HG03108 (cell line): ENCODE results near the gene MRPL58.
"Not testable (repeated sequence)": the region's sequence is repeated elsewhere in the genome, so short reads cannot be mapped to it uniquely, and the experiment has no call there.

Experiments
- ATAC-seq: cut with Tn5 transposase; IDR thresholded peaks from one replicate; pipeline ENCODE4 v1.9.1; 2021; ENCODE audit warnings: moderate library complexity; ENCODE audit not compliant: unreplicated experiment

The MRPL58 gene

GRCh38 chr17:75011401-75012095 is 922 bp upstream of the MRPL58 start:
- no peak for ATAC-seq

- no peak for ATAC-seq
These were observed 449 bp upstream of the MRPL58 start for GRCh38 chr17:75012096-75012345.

GRCh38 chr17:75013092-75013559 is 656 bp downstream of the MRPL58 start:
- ATAC-seq, result no peak

- ATAC-seq, result no peak
These were observed 6.7 kb downstream of the MRPL58 start for GRCh38 chr17:75019146-75019545.

GRCh38 chr17:75019710-75020109 is 7.2 kb downstream of the MRPL58 start:
- ATAC-seq, result no peak

- no peak for ATAC-seq
These were observed 8.1 kb downstream of the MRPL58 start for GRCh38 chr17:75020331-75021110.

- no peak for ATAC-seq
These were observed 12.4 kb downstream of the MRPL58 start for GRCh38 chr17:75024686-75025397.

GRCh38 chr17:75025398-75025734 is 12.9 kb downstream of the MRPL58 start:
- ATAC-seq, result not testable (repeated sequence)

GRCh38 chr17:75026650-75027049 is 14.2 kb downstream of the MRPL58 start:
- ATAC-seq, result not testable (repeated sequence)

- no peak for ATAC-seq
These were observed 17.7 kb downstream of the MRPL58 start for GRCh38 chr17:75030161-75030560.

- no peak for ATAC-seq
These were observed 19.7 kb downstream of the MRPL58 start for GRCh38 chr17:75031972-75032719.

- no peak for ATAC-seq
These were observed 20.3 kb downstream of the MRPL58 start for GRCh38 chr17:75032720-75033280.

GRCh38 chr17:75033346-75034235 is 21.1 kb downstream of the MRPL58 start:
- ATAC-seq, result peak; percentile 45

GRCh38 chr17:75034236-75034908 is 21.9 kb downstream of the MRPL58 start:
- peak; percentile 39 for ATAC-seq

- ATAC-seq, result no peak
These were observed 24.3 kb downstream of the MRPL58 start for GRCh38 chr17:75036643-75037268.

GRCh38 chr17:75039238-75039637 is 26.8 kb downstream of the MRPL58 start:
- no peak for ATAC-seq

- ATAC-seq, result no peak
These were observed 29.3 kb downstream of the MRPL58 start for GRCh38 chr17:75041656-75042280.

GRCh38 chr17:75043789-75044188 is 31.3 kb downstream of the MRPL58 start:
- not testable (repeated sequence) for ATAC-seq
